ENCODE measurements around the gene KDM3A. TPM values are rescaled to one million over a fixed set of nuclear protein-coding genes. Genes with fewer than 3 reads are reported as not detected.

KDM3A gene
- total RNA-seq, 2 experiments from 2014 or later, result 55.6 to 64.9 TPM

- H3K27me3 Mint-ChIP-seq, result no peaks in the 10 kb centered on the region
- CTCF ChIA-PET, result interaction anchor here (0.5 kb wide), 1 partner anchor 105 kb away, joined by 9 read pairs; no protein-coding TSS in a partner anchor
Observed at GRCh38 chr2:86541334-86541733, 100.2 kb downstream of the KDM3A start.

More at GRCh38 chr2:86541334-86541733, 100.2 kb downstream of the KDM3A start:
- peaks cover 6% of the 10 kb centered on the region for H3K9me3 Mint-ChIP-seq
- POLR2A ChIA-PET, result no interaction called here
- no peak overlapping the region for H3K4me3 Mint-ChIP-seq
- no peak for DNase-seq
- H3K27ac Mint-ChIP-seq, result no peak overlapping the region
- peaks cover 29% of the 10 kb centered on the region for H3K36me3 Mint-ChIP-seq
- intact Hi-C loops (cut with micrococcal nuclease), result no loop called here
- peaks cover 6% of the 10 kb centered on the region for H3K4me1 Mint-ChIP-seq (ENCODE audit: low read depth)

Other genes starting within 250 kb of the KDM3A start
- gene IMMT, start 245.9 kb upstream of the KDM3A start, total RNA-seq, result 100 to 1,000 TPM; 170 to 172 TPM
- gene MRPL35, start 241.9 kb upstream of the KDM3A start, total RNA-seq, result 10 to 100 TPM; 68.6 to 72.4 TPM
- under 1 TPM; 0.07 to 0.15 TPM for gene REEP1, start 103.7 kb upstream of the KDM3A start, total RNA-seq
- 10 to 100 TPM; 36.5 to 38.6 TPM for gene CHMP3, start 122.1 kb downstream of the KDM3A start, total RNA-seq
- 10 to 100 TPM; 12.3 to 13.1 TPM for gene RNF103, start 182.5 kb downstream of the KDM3A start, total RNA-seq